SK-N-SH (cell line): ENCODE results near the gene RBMS1. TPM values are rescaled to one million over a fixed set of nuclear protein-coding genes. Genes with fewer than 3 reads are reported as not detected.

Experiments
- CTCF ChIA-PET: fragments of 300-600, 350-600 bp; formaldehyde crosslinking; extraction: SDS; loops from one replicate; lab custom pipeline; 2021; lab: Yijun Ruan, JAX
- POLR2A ChIA-PET: fragments of 350-600 bp; sonication (Branson Sonifier 250); formaldehyde crosslinking; extraction: SDS; loops from one replicate; lab custom pipeline; 2020; ENCODE audit warnings: antibody characterized with exemption, inconsistent platforms; lab: Yijun Ruan, JAX
- DNase-seq: peaks from one replicate; pipeline ENCODE4 v3.0.0; 2012
- H2AFZ ChIP-seq: fragments of 200-600 bp; sonication (generic); 2 replicates; pipeline ENCODE4 v1.8.1; 2016; ENCODE audit warnings: antibody characterized with exemption, mild to moderate bottlenecking, low read depth
- H3F3A ChIP-seq: fragments of 200-600 bp; sonication (generic); replicated peaks from 2 replicates; pipeline ENCODE3; 2016; ENCODE audit warnings: antibody characterized with exemption, mild to moderate bottlenecking; ENCODE audit not compliant: insufficient read depth
- H3K27ac ChIP-seq, 2 experiments: fragments of 200-500 bp in 1 of 2; fragments of 200-600 bp in 1 of 2; sonication (Bioruptor generic) in 1 of 2; sonication (generic), shearing (Covaris generic) in 1 of 2; 2 replicates each; pipeline versions ENCODE4 v1.5.1 to v1.6.1; 2014 to 2016; ENCODE audit warnings: low read depth in 2 of 2, inconsistent platforms in 1 of 2, low read length in 1 of 2, mild to moderate bottlenecking in 1 of 2, mixed read lengths in 1 of 2
- H3K27me3 ChIP-seq: fragments of 200-600 bp; sonication (generic), shearing (Covaris generic); 2 replicates; pipeline ENCODE4 v1.6.1; 2016; ENCODE audit warnings: mixed run types; ENCODE audit not compliant: insufficient read depth
- H3K36me3 ChIP-seq, 2 experiments: fragments of 200-500 bp in 1 of 2; fragments of 200-600 bp in 1 of 2; sonication (Bioruptor generic) in 1 of 2; sonication (generic) in 1 of 2; replicated peaks in 1 of 2; 2 replicates each; pipeline versions ENCODE3 to v1.5.1; 2014 to 2016; ENCODE audit warnings: low read length in 1 of 2, mild to moderate bottlenecking in 1 of 2; ENCODE audit not compliant: insufficient read depth in 2 of 2, control insufficient read depth in 1 of 2
- H3K4me1 ChIP-seq, 2 experiments: fragments of 200-500 bp in 1 of 2; fragments of 200-600 bp in 1 of 2; sonication (Bioruptor generic) in 1 of 2; sonication (generic), shearing (Covaris generic) in 1 of 2; 2 replicates each; pipeline versions ENCODE4 v1.5.1 to v1.6.1; 2014 to 2016; ENCODE audit warnings: low read depth in 1 of 2, low read length in 1 of 2, mixed run types in 1 of 2; ENCODE audit not compliant: insufficient read depth in 2 of 2, control insufficient read depth in 1 of 2
- H3K4me2 ChIP-seq: fragments of 200-600 bp; sonication (generic), shearing (Covaris generic); 2 replicates; pipeline ENCODE4 v1.6.1; 2017; ENCODE audit warnings: mixed run types
- H3K4me3 ChIP-seq, 2 experiments: fragments of 200-500 bp in 1 of 2; fragments of 200-600 bp in 1 of 2; sonication (Bioruptor generic) in 1 of 2; sonication (generic), shearing (Covaris generic) in 1 of 2; 2 replicates each; pipeline versions ENCODE4 v1.5.1 to v1.8.1; 2014 to 2016; ENCODE audit warnings: low read depth in 2 of 2, inconsistent platforms in 1 of 2, low read length in 1 of 2, mild to moderate bottlenecking in 1 of 2, mixed read lengths in 1 of 2, moderate library complexity in 1 of 2
- H3K79me2 ChIP-seq: fragments of 200-600 bp; sonication (generic); 2 replicates; pipeline ENCODE4 v1.8.1; 2017; ENCODE audit warnings: mild to moderate bottlenecking; ENCODE audit not compliant: insufficient read depth
- H3K9ac ChIP-seq: fragments of 200-600 bp; sonication (generic); 2 replicates; pipeline ENCODE4 v1.6.1; 2017; ENCODE audit warnings: mixed run types
- H3K9me2 ChIP-seq: fragments of 200-600 bp; sonication (generic); 2 replicates; pipeline ENCODE4 v1.6.1; 2017; ENCODE audit warnings: mixed run types
- H3K9me3 ChIP-seq: fragments of 200-600 bp; sonication (generic); 2 replicates; pipeline ENCODE4 v1.6.1; 2017; ENCODE audit warnings: mixed run types, mild to moderate bottlenecking, moderate library complexity
- H4K20me1 ChIP-seq: fragments of 200-600 bp; sonication (generic); 2 replicates; pipeline ENCODE4 v1.6.1; 2017; ENCODE audit warnings: mild to moderate bottlenecking, mixed run types; ENCODE audit not compliant: insufficient read depth
- CHD2 ChIP-seq: fragments of 150-350 bp; IDR thresholded peaks from 2 replicates; pipeline ENCODE4 v1.6.1; 2018; ENCODE audit warnings: low read length; ENCODE audit not compliant: partially characterized antibody
- EP300 ChIP-seq, 2 experiments: IDR thresholded peaks; 2 replicates each; pipeline versions ENCODE4 v1.4.0 to v1.6.1; 2012; ENCODE audit warnings: borderline replicate concordance in 1 of 2, low read depth in 1 of 2, low read length in 1 of 2
- EZH2phosphoT487 ChIP-seq: fragments of 200-600 bp; sonication (generic); IDR thresholded peaks from 2 replicates; pipeline ENCODE4 v1.6.1; 2017; ENCODE audit warnings: low read depth, mixed run types, mild to moderate bottlenecking, antibody characterized with exemption, moderate library complexity, borderline replicate concordance
- FOSL2 ChIP-seq: IDR thresholded peaks from 2 replicates; pipeline ENCODE4 v1.4.0; 2012; ENCODE audit warnings: low read depth, mild to moderate bottlenecking, moderate library complexity, borderline replicate concordance
- GATA2 ChIP-seq: sonication (generic); formaldehyde crosslinking; IDR thresholded peaks from 2 replicates; pipeline ENCODE4 v1.5.0; 2020; ENCODE audit warnings: mild to moderate bottlenecking, missing genetic modification reagents
- JUND ChIP-seq: IDR thresholded peaks from 2 replicates; pipeline ENCODE4 v1.4.0; 2012
- MEF2A ChIP-seq: IDR thresholded peaks from 2 replicates; pipeline ENCODE4 v1.4.0; 2012; ENCODE audit warnings: low read depth, borderline replicate concordance
- NFIC ChIP-seq: IDR thresholded peaks from 2 replicates; pipeline ENCODE4 v1.4.0; 2012; ENCODE audit warnings: borderline replicate concordance
- POLR2AphosphoS5 ChIP-seq: IDR thresholded peaks from 2 replicates; pipeline ENCODE4 v1.6.1; 2012; ENCODE audit warnings: low read depth, low read length
- RXRA ChIP-seq: IDR thresholded peaks from 2 replicates; pipeline ENCODE4 v1.4.0; 2012; ENCODE audit warnings: low read depth, mild to moderate bottlenecking, borderline replicate concordance
- SIN3A ChIP-seq: IDR thresholded peaks from 2 replicates; pipeline ENCODE4 v1.6.1; 2012; ENCODE audit warnings: low read depth, mild to moderate bottlenecking, low read length, moderate library complexity, borderline replicate concordance
- SMC3 ChIP-seq: IDR thresholded peaks from 2 replicates; pipeline ENCODE4 v1.6.1; 2012; ENCODE audit warnings: low read depth, low read length, improper control_type of control experiment
- TAF1 ChIP-seq: IDR thresholded peaks from 2 replicates; pipeline ENCODE4 v1.6.1; 2012; ENCODE audit warnings: low read depth, mild to moderate bottlenecking, low read length, moderate library complexity, borderline replicate concordance
- TCF12 ChIP-seq: IDR thresholded peaks from 2 replicates; pipeline ENCODE4 v1.4.0; 2012
- TEAD4 ChIP-seq: IDR thresholded peaks from 2 replicates; pipeline ENCODE4 v1.4.0; 2012; ENCODE audit warnings: mild to moderate bottlenecking, borderline replicate concordance; ENCODE audit not compliant: insufficient read depth
- WGBS: methylation state at CpG from one replicate; pipeline ENCODE4 v1.1.6; 2017; ENCODE audit warnings: low lambda C conversion rate; 5-methylcytosine and 5-hydroxymethylcytosine counted together
- polyA plus RNA-seq, 3 experiments: library from polyadenylated mRNA; depleted of rRNA; stranded (reverse); fragments of >200 nt; gene quantifications; 2 replicates each; pipeline ENCODE4 v1.2.3, GENCODE V29; 2012
- TF ChIP-seq, protein P1 (sequence below): IDR thresholded peaks from 2 replicates; pipeline ENCODE4; 2012
- TF ChIP-seq, protein P2 (sequence below): IDR thresholded peaks from 2 replicates; pipeline ENCODE4 v1.4.0; 2012; ENCODE audit warnings: low read depth
- TF ChIP-seq, protein P3 (sequence below): fragments of 150-350 bp; IDR thresholded peaks from 2 replicates; pipeline ENCODE4 v1.6.1; 2016; ENCODE audit warnings: mild to moderate bottlenecking, low read depth, low read length

RBMS1 gene
- polyA plus RNA-seq, 1 of the 3 experiments (the other 2 are of a cell fraction): 56.5 TPM

DNA sequence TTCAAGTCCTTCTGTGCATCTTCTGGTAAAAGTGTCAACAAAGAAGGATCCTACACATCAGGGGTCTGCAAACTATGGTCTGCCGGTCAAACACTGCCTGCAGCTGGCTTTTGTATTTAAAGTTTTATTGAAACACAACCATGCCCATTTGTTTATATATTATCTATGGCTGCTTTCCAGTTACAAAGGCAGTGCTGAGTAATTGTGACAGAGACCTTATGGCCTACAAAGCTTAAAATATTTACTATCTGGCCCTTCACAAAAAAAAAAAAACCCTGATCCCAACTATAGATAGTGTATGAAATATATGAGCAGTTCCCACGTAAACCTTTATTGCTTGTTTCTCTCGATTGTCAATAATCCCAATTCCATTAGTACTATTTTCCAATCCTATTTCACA lies 101.4 kb downstream of the RBMS1 start:
- whole genome bisulfite sequencing: 72% methylated on average over 3 of the region's 3 CpGs
- peaks cover 83% of the 10 kb centered on the region for H4K20me1 ChIP-seq
- peaks cover 100% of the 10 kb centered on the region for H3K79me2 ChIP-seq
- no peaks in the 10 kb centered on the region for H3K27me3 ChIP-seq
- H3K9ac ChIP-seq: no peak overlapping the region
- H3F3A ChIP-seq: peaks cover 73% of the 10 kb centered on the region
- H2AFZ ChIP-seq: no peak overlapping the region
- DNase-seq: no peak
- CTCF ChIA-PET: interaction anchor here (0.8 to 1.1 kb wide), 2 partner anchors 12 to 68 kb away, joined by 3 to 4 read pairs; no protein-coding TSS in a partner anchor
- no peaks in the 10 kb centered on the region for H3K36me3 ChIP-seq
- peaks cover 17 to 55% of the 10 kb centered on the region in 2 experiments for H3K4me1 ChIP-seq
- no peaks in the 10 kb centered on the region for H3K9me3 ChIP-seq
- H3K4me3 ChIP-seq: no peak overlapping the region
- H3K27ac ChIP-seq: peak overlapping the region in 1 of 2 experiments; percentile 92; a peak in 2 of 4 replicates
- H3K9me2 ChIP-seq: no peaks in the 10 kb centered on the region
- POLR2A ChIA-PET: no interaction called here
- H3K4me2 ChIP-seq: no peak overlapping the region
- no peak for TF ChIP-seq EZH2phosphoT487
- TF ChIP-seq, protein P1, sequence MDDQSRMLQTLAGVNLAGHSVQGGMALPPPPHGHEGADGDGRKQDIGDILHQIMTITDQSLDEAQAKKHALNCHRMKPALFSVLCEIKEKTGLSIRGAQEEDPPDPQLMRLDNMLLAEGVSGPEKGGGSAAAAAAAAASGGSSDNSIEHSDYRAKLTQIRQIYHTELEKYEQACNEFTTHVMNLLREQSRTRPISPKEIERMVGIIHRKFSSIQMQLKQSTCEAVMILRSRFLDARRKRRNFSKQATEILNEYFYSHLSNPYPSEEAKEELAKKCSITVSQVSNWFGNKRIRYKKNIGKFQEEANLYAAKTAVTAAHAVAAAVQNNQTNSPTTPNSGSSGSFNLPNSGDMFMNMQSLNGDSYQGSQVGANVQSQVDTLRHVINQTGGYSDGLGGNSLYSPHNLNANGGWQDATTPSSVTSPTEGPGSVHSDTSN: 0 out of 2 replicates have a peak, but pooled peaks have one; percentile 13
- TF ChIP-seq TCF12: 0 out of 2 replicates have a peak, but pooled peaks have one; percentile 38

DNA sequence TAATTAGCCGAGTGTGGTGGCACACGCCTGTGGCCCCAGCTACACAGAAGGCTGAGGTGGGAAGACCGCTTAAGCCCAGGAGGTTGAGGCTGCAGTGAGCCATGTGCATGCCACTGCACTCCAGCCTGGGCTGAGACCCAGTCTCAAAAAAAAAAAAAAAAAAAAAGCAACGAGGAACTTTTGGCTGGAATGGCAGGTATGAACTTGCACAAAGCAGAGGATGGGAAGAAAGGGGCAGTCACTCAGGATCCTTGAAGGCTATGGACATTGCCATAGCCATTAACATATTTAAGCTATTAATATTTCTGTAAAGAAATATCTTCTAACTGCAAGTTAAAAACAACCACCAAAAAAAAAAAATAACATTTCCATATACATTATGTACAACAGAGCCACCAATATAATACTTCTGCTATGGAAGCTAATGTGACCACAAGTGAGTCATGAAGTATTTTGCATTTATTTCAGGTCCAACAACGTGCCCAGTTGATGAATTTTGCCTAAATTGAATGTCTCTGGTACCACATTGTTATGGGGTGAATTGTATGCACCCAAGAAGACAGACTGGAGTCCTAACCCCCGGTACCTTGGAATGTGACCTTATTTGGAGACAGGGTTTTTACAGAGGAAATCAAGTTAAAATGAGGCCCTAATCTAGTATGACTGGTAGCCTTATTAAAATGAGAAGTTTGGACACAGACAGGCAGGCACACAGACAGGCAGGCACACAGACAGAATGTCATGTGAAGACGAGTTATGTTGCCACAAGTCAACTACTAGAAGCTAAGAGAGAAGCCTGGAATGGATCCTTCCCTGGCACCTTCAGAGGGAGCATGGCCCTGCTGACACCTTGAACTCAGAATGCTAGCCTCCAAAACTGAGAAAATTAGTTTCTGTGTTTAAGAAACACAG lies 102.8 kb downstream of the RBMS1 start:
- peaks cover 21 to 60% of the 10 kb centered on the region in 2 experiments for H3K4me1 ChIP-seq
- 53% methylated on average over 7 of the region's 7 CpGs for WGBS
- TF ChIP-seq, protein P2, sequence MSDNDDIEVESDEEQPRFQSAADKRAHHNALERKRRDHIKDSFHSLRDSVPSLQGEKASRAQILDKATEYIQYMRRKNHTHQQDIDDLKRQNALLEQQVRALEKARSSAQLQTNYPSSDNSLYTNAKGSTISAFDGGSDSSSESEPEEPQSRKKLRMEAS: peak; percentile 23; the same call in 1 of the 2 replicates
- TF ChIP-seq TEAD4 (peak; percentile 62; the same call in 1 of the 2 replicates), JUND (peak; percentile 69), GATA2 (CRISPR knock-in tag) (no peak), RXRA (no peak; the same call in 1 of the 2 replicates), TAF1 (no peak), SMC3 (no peak), EP300 (IDR thresholded peaks at IDR 0.05; ENCODE audit: borderline replicate concordance in 1 of 2, low read depth in 1 of 2, low read length in 1 of 2) (peak in 1 of 2 experiments; percentile 74; a peak in 2 of 4 replicates), NFIC (peak; percentile 64; the same call in 1 of the 2 replicates), MEF2A (peak; percentile 47; the same call in 1 of the 2 replicates), FOSL2 (peak; percentile 75; the same call in 1 of the 2 replicates), POLR2AphosphoS5 (peak; percentile 31; the same call in 1 of the 2 replicates), SIN3A (0 out of 2 replicates have a peak, but pooled peaks have one; percentile 37), CHD2 (no peak), TCF12 (peak; percentile 66)
- TF ChIP-seq, protein P3, sequence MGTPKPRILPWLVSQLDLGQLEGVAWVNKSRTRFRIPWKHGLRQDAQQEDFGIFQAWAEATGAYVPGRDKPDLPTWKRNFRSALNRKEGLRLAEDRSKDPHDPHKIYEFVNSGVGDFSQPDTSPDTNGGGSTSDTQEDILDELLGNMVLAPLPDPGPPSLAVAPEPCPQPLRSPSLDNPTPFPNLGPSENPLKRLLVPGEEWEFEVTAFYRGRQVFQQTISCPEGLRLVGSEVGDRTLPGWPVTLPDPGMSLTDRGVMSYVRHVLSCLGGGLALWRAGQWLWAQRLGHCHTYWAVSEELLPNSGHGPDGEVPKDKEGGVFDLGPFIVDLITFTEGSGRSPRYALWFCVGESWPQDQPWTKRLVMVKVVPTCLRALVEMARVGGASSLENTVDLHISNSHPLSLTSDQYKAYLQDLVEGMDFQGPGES: no peak
- TF ChIP-seq, protein P1: peak; percentile 48
- H3K9me3 ChIP-seq: no peaks in the 10 kb centered on the region
- H4K20me1 ChIP-seq: peaks cover 84% of the 10 kb centered on the region
- no peaks in the 10 kb centered on the region for H3K9me2 ChIP-seq
- no peaks in the 10 kb centered on the region for H3K36me3 ChIP-seq
- no peak for DNase-seq
- no peak overlapping the region for H2AFZ ChIP-seq
- ChIA-PET CTCF (interaction anchor here (0.8 to 1.6 kb wide), 3 partner anchors 9 to 281 kb away, joined by 4 to 5 read pairs (median 4); no protein-coding TSS in a partner anchor), POLR2A (no interaction called here)
- H3K4me3 ChIP-seq: no peak overlapping the region
- peak overlapping the region in 1 of 2 experiments; percentile 92; a peak in 2 of 4 replicates for H3K27ac ChIP-seq
- peaks cover 100% of the 10 kb centered on the region for H3K79me2 ChIP-seq
- H3K4me2 ChIP-seq: peak overlapping the region; percentile 42
- no peaks in the 10 kb centered on the region for H3K27me3 ChIP-seq
- H3K9ac ChIP-seq: peak overlapping the region; percentile 29; the same call in 1 of the 2 replicates
- H3F3A ChIP-seq: peaks cover 65% of the 10 kb centered on the region
